Measurements from ENCODE around the gene CFAP57. TPM values are rescaled to one million over a fixed set of nuclear protein-coding genes. Genes with fewer than 3 reads are reported as not detected.

CFAP57 gene
- total RNA-seq, 2 donors from 2014 or later = 0.36 to 0.76 TPM

DNA sequence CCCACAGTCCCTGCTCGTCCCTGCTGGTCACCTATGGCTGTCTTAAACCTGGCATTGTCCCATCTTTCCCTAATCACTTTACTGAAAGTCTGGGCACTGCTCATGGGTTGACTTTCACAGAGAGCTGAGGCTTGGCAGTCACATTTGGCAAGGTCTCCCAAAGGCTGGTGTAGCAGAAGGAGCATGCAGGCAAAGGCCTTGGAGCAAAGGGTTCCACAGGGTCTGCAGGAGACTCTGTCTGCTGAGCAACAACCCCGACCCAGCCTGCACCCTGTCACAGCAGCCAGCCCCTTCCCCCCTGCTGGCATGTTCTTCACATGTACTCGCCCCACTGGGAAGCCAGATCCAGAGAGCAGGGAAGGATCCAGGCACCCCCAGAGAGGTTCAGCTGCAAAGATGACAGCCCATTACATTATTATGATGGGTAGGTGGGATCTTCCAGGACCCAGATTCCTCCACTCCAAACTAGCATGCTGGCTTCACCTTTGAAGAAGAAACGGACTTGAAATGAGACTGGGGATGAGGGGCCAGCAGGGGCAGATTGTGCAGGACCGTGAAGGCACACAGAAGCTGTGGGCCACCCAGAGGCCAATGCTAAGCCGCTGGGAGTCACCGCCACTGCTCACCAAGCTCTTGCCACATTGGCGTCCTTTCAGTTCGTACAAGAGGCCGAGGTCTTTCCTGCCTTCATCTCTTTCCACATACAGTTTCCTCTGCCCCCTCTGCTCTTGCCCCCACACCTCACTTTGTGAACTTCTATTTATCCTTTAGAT lies 83.5 kb downstream of the CFAP57 start:
- ATAC-seq (replicated peaks in 1 of 2) (no peak), DNase-seq (no peak)

DNA sequence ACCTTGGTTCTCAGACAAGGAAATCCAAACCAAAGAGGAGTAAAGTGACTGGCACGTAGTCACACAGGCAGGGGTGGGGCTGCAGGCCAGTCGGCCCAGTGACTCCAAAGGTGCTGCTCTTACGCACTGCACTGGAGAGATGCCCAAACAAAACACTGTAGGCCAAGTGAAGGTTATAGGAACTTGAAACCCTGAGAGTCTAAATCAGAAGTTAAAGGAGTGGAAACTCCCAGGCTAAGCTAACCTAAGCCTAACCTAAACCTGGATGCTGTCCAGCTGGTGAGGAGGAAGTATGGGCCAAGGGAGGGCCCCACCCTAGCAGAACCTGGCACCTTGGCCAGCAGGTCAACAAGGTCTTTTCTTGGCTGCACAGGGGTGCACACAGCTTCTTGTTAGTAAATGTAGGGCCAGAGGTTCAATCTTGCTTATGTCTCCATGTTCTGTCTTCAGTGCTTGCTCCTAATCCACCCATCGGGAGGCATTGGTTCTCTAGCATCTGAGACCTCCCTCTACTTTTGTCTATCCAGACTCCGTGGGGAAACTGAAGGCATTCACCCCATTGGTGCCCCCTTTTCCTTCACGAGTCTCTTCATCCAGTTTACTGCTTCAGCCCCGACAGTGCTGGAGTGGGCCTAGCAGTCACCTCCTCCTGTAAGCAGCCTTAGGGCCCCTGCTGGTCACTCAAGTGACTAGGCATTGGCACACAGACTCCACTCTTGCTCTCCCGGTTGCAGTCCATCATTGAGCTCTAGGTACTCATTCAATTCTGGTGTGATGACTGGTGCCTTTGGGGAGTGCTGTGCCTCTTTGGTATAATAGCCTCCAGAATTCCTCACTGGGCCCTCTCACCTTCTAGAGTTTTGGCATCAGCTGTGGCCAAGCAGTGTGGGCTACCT lies 84.8 kb downstream of the CFAP57 start:
- Mint-ChIP-seq H3K27ac (no peak overlapping the region), H3K4me3 (no peak overlapping the region), H3K9me3 (peaks cover 0 to 3% of the 10 kb centered on the region in 2 donors), H3K4me1 (ENCODE audit: low read depth) (no peaks in the 10 kb centered on the region), H3K27me3 (ENCODE audit: low read depth) (peaks cover 7% of the 10 kb centered on the region), H3K36me3 (ENCODE audit: insufficient read depth in 2 of 2) (no peaks in the 10 kb centered on the region)
- DNase-seq (no peak), ATAC-seq (replicated peaks in 1 of 2) (no peak)

More for the DNA sequence above, 83.5 kb downstream of the CFAP57 start:
- H3K4me1 Mint-ChIP-seq (ENCODE audit: low read depth) = no peaks in the 10 kb centered on the region
- H3K27me3 Mint-ChIP-seq (ENCODE audit: low read depth) = peaks cover 7% of the 10 kb centered on the region
- H3K36me3 Mint-ChIP-seq (ENCODE audit: insufficient read depth in 2 of 2) = no peaks in the 10 kb centered on the region
- H3K27ac Mint-ChIP-seq = no peak overlapping the region
- H3K4me3 Mint-ChIP-seq = no peak overlapping the region
- H3K9me3 Mint-ChIP-seq = peaks cover 0 to 3% of the 10 kb centered on the region in 2 donors

DNA sequence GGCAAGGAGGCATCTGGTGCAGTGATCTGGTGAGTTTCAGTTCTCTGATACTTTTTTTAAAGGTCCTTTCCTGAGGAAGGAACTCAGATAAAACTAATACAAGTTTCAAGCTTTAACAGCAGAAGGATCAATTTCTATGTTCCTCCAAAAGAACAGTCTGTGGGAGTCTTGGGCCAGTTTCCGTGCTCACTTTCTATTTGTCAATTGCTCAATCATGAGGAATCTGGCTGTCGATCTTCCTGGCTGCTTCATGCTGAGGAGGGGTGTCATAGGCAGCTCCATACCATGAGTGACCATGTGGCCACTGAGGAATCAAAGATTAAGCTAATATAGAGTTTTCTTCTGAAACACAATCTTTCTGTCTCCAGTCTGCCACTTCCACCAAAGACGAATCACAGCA lies 86.2 kb downstream of the CFAP57 start:
- Mint-ChIP-seq H3K4me1 (ENCODE audit: low read depth) (no peaks in the 10 kb centered on the region), H3K27ac (no peak overlapping the region), H3K9me3 (peaks cover 0 to 5% of the 10 kb centered on the region in 2 donors), H3K27me3 (ENCODE audit: low read depth) (no peaks in the 10 kb centered on the region), H3K4me3 (no peak overlapping the region), H3K36me3 (ENCODE audit: insufficient read depth in 2 of 2) (peaks cover 0 to 4% of the 10 kb centered on the region in 2 donors)
- DNase-seq = no peak
- no peak for ATAC-seq (replicated peaks in 1 of 2)

DNA sequence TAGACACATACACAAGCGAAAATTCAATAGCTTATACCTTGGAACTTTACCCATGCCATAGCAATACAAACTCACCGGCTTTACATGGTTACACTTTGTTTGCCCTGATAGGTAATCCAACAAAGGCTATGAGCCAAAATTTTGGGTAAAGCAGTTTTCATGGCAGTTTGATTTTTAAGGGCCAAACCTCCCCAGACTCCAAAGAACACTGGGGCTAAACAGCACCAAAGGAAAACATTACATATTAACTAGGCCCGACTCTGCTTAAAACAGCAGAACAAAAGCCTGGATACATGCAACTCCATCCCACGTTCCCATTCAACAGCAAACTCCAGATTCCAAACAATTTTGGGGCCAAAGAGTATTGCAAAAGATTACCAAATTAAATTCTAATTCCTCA lies 93.3 kb downstream of the CFAP57 start:
- ATAC-seq (replicated peaks in 1 of 2) (no peak), DNase-seq (no peak)
- Mint-ChIP-seq H3K9me3 (peaks cover 3 to 4% of the 10 kb centered on the region in 2 donors), H3K4me1 (ENCODE audit: low read depth) (peaks cover 6% of the 10 kb centered on the region), H3K27me3 (ENCODE audit: low read depth) (peaks cover 10% of the 10 kb centered on the region), H3K27ac (peak overlapping the region; percentile 80), H3K36me3 (ENCODE audit: insufficient read depth in 2 of 2) (peaks cover 3 to 7% of the 10 kb centered on the region in 2 donors), H3K4me3 (no peak overlapping the region)

GRCh38 chr1:43266881-43267280 lies 94.8 kb downstream of the CFAP57 start:
- H3K27ac Mint-ChIP-seq = no peak overlapping the region
- peaks cover 20% of the 10 kb centered on the region for H3K4me1 Mint-ChIP-seq (ENCODE audit: low read depth)
- peaks cover 3 to 7% of the 10 kb centered on the region in 2 donors for H3K36me3 Mint-ChIP-seq (ENCODE audit: insufficient read depth in 2 of 2)
- no peak for ATAC-seq (replicated peaks in 1 of 2)
- no peak overlapping the region for H3K4me3 Mint-ChIP-seq
- DNase-seq = no peak
- peaks cover 10% of the 10 kb centered on the region for H3K27me3 Mint-ChIP-seq (ENCODE audit: low read depth)
- H3K9me3 Mint-ChIP-seq = peaks cover 3 to 4% of the 10 kb centered on the region in 2 donors

- Mint-ChIP-seq H3K4me1 (ENCODE audit: low read depth) (peaks cover 21% of the 10 kb centered on the region), H3K27me3 (ENCODE audit: low read depth) (peaks cover 10% of the 10 kb centered on the region), H3K9me3 (peaks cover 3 to 4% of the 10 kb centered on the region in 2 donors), H3K27ac (no peak overlapping the region), H3K36me3 (ENCODE audit: insufficient read depth in 2 of 2) (peaks cover 3 to 7% of the 10 kb centered on the region in 2 donors), H3K4me3 (no peak overlapping the region)
- DNase-seq = no peak
- ATAC-seq (replicated peaks in 1 of 2) = no peak
These were observed 95.2 kb downstream of the CFAP57 start for GRCh38 chr1:43267291-43267805.

DNA sequence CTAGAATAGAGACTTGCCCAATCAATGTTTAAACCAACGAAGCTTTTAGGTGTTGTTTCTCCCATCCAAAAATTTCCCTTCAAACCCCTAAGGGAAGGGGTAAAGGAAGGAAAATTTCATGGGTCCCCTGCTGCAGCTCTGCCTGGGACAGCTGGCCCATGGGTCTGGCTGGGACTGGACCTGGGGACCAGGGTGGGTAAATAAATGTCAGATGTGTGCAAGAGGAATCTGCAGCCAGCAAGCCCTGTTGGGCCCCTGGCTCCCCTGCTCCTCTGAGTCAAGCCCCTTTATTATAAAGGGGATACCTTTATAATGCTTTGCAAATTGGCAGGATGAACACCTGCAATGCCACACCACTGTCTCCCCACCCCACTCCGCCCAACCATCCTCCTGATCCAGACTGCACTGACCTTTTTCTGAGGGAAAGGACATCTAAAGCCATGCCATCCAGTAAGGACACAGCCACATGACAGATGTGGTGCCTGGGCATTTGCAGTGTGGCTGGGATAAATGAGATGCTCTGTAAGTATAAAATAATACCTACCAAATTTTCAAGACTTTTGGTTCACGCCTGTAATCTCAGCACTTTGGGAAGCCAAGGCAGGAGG lies 95.8 kb downstream of the CFAP57 start:
- Mint-ChIP-seq H3K9me3 (peaks cover 2 to 3% of the 10 kb centered on the region in 2 donors), H3K27ac (no peak overlapping the region), H3K27me3 (ENCODE audit: low read depth) (peaks cover 10% of the 10 kb centered on the region), H3K4me3 (no peak overlapping the region), H3K36me3 (ENCODE audit: insufficient read depth in 2 of 2) (peaks cover 3 to 4% of the 10 kb centered on the region in 2 donors), H3K4me1 (ENCODE audit: low read depth) (peaks cover 21% of the 10 kb centered on the region)
- DNase-seq (no peak), ATAC-seq (replicated peaks in 1 of 2) (no peak)

- H3K9me3 Mint-ChIP-seq = peaks cover 3 to 4% of the 10 kb centered on the region in 2 donors
- H3K36me3 Mint-ChIP-seq (ENCODE audit: insufficient read depth in 2 of 2) = peaks cover 3 to 6% of the 10 kb centered on the region in 2 donors
- H3K4me3 Mint-ChIP-seq = peak within 1 kb of the TSS; percentile 63 to 73
- peaks cover 10% of the 10 kb centered on the region for H3K27me3 Mint-ChIP-seq (ENCODE audit: low read depth)
- ATAC-seq (replicated peaks in 1 of 2) (no peak), DNase-seq (no peak)
- H3K4me1 Mint-ChIP-seq (ENCODE audit: low read depth) = peaks cover 28% of the 10 kb centered on the region
- no peak within 1 kb of the TSS for H3K27ac Mint-ChIP-seq
These were observed 97.7 kb downstream of the CFAP57 start, which contains the start of gene TMEM125 for GRCh38 chr1:43269627-43270375. TSS of gene TMEM125 (plus strand) at chr1:43269983. CDS start at chr1:43272723, 2,740 bp downstream.

GRCh38 chr1:43270421-43271095 lies 98.4 kb downstream of the CFAP57 start:
- peak; percentile 18 to 38 for ATAC-seq (replicated peaks in 1 of 2)

DNA sequence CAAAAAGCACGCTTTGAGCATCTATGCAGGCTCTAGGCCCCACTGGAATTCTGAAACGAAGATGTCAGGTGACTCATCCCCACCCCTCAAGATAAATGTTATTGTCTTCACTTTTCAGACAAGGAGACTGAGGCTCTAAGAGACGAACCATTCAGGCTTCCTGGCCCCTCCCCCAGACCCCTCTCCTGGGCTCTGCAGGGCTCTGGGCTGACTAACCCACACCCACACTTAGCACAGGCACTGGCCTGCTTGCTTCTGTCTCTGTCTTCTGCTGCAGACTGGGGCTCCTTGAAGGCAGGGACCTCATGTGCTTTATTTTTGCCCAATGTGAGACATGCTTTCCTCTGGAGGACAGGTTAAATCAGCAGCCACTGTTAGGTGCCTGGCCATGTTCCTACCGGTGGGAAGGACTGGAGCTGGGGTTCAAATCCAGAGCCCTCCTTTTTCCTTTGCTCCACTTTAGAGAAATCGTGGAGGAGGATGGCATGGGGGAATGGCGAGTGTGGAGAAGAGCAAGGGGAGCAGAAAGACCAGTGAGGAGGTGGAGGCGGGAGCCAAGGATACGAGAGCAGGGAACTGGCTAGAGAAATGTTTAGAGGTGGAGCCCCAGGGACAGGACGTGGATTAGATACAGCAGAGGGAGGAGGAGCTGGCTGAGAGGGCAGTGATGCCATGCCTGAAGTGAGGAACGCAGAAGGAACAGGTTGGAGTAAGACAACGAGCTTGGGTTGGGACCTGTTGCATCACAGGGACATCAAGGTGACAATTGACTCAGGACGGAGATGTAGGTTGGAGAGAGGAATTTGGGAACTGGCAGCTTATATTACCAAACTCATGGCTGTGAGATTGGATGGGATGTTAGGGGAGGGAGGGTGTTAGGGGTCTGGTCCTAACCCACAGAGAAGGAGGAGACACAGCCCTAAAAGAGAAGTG lies 99.3 kb downstream of the CFAP57 start:
- DNase-seq = peak in 1 of 2 donors; percentile 8
- Mint-ChIP-seq H3K4me3 (peak overlapping the region; percentile 46 to 73), H3K36me3 (ENCODE audit: insufficient read depth in 2 of 2) (peaks cover 5 to 10% of the 10 kb centered on the region in 2 donors), H3K27me3 (ENCODE audit: low read depth) (peaks cover 11% of the 10 kb centered on the region), H3K4me1 (ENCODE audit: low read depth) (peaks cover 33% of the 10 kb centered on the region), H3K27ac (no peak overlapping the region), H3K9me3 (peaks cover 6 to 7% of the 10 kb centered on the region in 2 donors)
- peak; percentile 40 to 50 for ATAC-seq (replicated peaks in 1 of 2)

More at GRCh38 chr1:43270421-43271095, 98.4 kb downstream of the CFAP57 start:
- H3K27me3 Mint-ChIP-seq (ENCODE audit: low read depth) = peaks cover 10% of the 10 kb centered on the region
- peak overlapping the region; percentile 63 to 73 for H3K4me3 Mint-ChIP-seq
- H3K4me1 Mint-ChIP-seq (ENCODE audit: low read depth) = peaks cover 33% of the 10 kb centered on the region
- no peak overlapping the region for H3K27ac Mint-ChIP-seq
- peak; percentile 14 to 20 for DNase-seq
- H3K36me3 Mint-ChIP-seq (ENCODE audit: insufficient read depth in 2 of 2) = peaks cover 5 to 10% of the 10 kb centered on the region in 2 donors
- H3K9me3 Mint-ChIP-seq = peaks cover 6 to 7% of the 10 kb centered on the region in 2 donors

DNA sequence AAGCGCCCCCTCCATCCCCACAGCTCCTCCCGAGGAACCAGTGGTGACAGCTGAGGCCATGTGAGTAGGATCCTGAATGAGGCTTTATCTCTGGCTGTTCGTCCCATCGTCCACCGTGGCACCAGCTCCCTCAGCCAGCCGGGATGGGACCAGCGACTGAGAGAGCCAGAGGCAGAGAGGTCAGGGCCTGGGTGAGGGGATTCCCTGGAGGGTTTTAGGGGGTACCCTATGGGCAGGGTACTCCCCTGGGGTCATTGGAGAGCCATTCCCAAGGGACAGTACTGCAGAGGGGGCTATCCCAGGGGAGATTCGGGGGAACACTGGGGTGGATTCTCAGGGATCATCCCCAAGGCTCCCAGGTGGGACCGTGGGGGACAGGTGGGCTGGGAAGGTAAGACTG lies 100.0 kb downstream of the CFAP57 start:
- H3K27ac Mint-ChIP-seq = no peak overlapping the region
- peaks cover 5 to 10% of the 10 kb centered on the region in 2 donors for H3K36me3 Mint-ChIP-seq (ENCODE audit: insufficient read depth in 2 of 2)
- peaks cover 19% of the 10 kb centered on the region for H3K27me3 Mint-ChIP-seq (ENCODE audit: low read depth)
- H3K4me1 Mint-ChIP-seq (ENCODE audit: low read depth) = peaks cover 33% of the 10 kb centered on the region
- no peak for ATAC-seq (replicated peaks in 1 of 2)
- H3K9me3 Mint-ChIP-seq = peaks cover 6 to 7% of the 10 kb centered on the region in 2 donors
- DNase-seq = no peak
- no peak overlapping the region for H3K4me3 Mint-ChIP-seq
